Esophagus muscularis mucosa (tissue), 4 donors: Measurements from ENCODE around the gene TAX1BP1.

Experiments used
- EP300 ChIP-seq: sonication (generic); formaldehyde crosslinking; IDR thresholded peaks from one replicate; pipeline ENCODE4 v1.6.1; 2017; ENCODE audit warnings: antibody characterized with exemption
- POLR2A ChIP-seq: fragments of 450-650 bp; IDR thresholded peaks from one replicate; pipeline ENCODE4 v1.6.1; 2017; ENCODE audit warnings: antibody characterized with exemption, moderate library complexity, mild to moderate bottlenecking, low read depth
- POLR2AphosphoS5 ChIP-seq, 2 donors: sonication (generic); formaldehyde crosslinking; IDR thresholded peaks; one replicate each; pipeline ENCODE4 v1.6.1; 2017; ENCODE audit warnings: antibody characterized with exemption in 2 of 2
- TF ChIP-seq, protein P1 (sequence below), 3 experiments: fragments of 200-600 bp in 2 of 3; fragments of 450-650 bp in 1 of 3; sonication (generic) in 2 of 3; IDR thresholded peaks; one replicate each; pipeline ENCODE4 v1.5.1; 2017 to 2019; ENCODE audit warnings: antibody characterized with exemption in 3 of 3, mild to moderate bottlenecking in 2 of 3, moderate library complexity in 1 of 3

DNA sequence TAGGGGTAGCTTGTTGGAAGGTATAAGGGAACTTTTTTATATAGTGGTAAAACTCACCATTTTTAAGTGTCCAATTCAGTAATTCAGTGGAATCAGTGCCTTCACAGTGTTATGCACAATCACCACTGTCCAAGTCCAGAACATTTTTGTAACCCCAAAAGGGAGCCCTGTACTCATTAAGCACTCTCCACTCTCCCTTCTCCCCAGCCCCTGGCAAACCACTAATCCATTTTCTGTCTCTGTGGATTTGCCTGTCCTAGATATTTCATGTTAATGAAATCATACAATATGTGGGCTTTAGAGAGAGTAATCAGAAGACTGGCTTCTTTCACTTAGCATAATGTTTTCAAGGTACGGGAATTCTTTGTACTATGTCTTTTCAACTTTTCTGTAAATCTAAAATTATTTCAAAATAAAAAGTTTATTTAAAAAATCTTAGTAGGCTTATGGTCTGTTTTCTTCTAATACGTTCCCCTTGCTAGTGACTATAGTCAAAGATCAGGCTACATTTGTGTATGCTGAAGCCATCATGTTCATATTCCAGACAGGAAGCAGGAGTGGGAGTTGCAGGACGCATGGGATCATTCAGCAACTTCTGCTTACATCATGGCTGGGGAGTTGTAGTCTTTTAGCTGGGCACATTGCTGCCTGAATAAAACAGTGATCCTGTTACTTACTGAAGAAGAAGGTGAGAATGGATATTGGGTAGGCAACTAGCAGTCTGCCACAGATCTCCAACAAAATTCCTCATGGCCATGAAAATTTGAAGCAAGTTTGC is 35.4 kb upstream of the TAX1BP1 start:
- TF ChIP-seq, protein P1, sequence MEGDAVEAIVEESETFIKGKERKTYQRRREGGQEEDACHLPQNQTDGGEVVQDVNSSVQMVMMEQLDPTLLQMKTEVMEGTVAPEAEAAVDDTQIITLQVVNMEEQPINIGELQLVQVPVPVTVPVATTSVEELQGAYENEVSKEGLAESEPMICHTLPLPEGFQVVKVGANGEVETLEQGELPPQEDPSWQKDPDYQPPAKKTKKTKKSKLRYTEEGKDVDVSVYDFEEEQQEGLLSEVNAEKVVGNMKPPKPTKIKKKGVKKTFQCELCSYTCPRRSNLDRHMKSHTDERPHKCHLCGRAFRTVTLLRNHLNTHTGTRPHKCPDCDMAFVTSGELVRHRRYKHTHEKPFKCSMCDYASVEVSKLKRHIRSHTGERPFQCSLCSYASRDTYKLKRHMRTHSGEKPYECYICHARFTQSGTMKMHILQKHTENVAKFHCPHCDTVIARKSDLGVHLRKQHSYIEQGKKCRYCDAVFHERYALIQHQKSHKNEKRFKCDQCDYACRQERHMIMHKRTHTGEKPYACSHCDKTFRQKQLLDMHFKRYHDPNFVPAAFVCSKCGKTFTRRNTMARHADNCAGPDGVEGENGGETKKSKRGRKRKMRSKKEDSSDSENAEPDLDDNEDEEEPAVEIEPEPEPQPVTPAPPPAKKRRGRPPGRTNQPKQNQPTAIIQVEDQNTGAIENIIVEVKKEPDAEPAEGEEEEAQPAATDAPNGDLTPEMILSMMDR (IDR thresholded peaks at IDR 0.05), result no peak
- TF ChIP-seq POLR2A, result no peak
- TF ChIP-seq POLR2AphosphoS5 (IDR thresholded peaks at IDR 0.05), result no peak
- TF ChIP-seq EP300, result no peak
